GM15510 (cell line): ENCODE data around the gene PHETA1.

Experiments used
- POLR2A ChIP-seq: IDR thresholded peaks from 3 replicates; pipeline ENCODE4 v1.6.1; 2011; ENCODE audit warnings: borderline replicate concordance; ENCODE audit not compliant: insufficient read length; ENCODE audit errors: extremely low read depth

The PHETA1 gene

DNA sequence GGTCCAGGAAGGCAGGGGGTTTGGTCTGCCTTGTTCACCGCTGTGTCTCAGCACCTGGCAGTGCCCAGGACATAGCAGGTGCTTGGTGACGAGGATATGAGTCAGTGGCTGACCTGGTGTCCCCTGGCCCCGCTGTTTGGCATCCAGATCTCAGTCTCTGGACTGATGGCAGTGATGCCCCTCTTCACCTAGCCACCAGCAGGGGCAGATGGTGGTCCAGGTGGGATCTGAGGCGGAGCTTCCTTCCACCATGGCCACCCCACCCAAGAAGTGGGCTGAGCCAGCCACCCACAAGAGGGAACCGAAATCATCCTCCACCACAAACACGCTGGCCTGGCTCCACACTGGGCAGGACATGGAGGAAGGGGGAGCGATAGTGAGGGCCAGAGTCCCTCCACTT is 20.7 kb upstream of the PHETA1 start:
- TF ChIP-seq POLR2A = no peak

DNA sequence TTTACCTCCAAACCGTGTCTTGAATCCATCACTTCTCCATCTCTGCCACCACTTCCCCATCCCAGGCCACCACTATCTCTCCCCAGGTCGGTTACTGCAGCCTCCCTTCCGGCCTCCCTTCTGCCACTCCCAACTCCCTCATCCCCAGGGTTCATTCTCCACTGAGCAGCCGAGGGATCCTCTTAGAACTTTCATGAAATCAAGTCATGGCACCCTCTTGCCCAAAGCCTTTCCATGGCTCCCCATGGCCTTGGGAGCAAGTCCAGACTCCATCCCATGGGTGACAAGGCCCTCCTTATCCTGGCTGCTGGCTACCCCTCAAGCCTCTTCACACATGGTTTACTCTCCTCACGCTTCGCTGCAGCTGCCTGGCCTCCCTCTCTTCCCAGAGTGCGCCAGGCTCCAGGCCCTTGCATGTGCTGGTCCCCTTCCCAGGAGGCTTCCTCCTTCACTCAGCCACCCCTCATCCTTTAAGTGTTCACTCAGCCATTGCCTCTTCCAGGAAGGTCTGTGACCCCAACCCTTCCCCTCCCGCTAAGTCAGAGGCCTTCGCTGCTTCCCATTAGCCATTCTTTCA is 18.9 kb upstream of the PHETA1 start:
- no peak for TF ChIP-seq POLR2A

DNA sequence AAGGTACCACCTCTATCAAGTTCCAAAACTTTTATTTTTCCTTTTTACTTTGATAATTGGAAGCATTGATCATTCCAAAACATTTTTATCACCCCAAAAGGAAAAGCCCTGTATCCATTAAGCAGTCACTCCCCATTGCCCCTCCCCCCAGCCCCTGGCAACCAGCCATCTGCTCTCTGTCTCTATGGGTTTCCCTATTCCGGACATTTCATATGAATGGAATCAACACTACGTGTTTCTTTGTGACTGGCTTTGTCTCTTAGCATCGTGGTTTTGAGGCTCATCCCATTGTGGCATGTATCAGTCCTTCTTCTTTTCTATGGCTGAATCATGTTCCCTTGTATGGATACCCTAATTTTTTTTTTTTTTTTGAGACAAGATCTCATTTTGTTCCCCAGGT is 18.0 kb upstream of the PHETA1 start:
- no peak for TF ChIP-seq POLR2A

DNA sequence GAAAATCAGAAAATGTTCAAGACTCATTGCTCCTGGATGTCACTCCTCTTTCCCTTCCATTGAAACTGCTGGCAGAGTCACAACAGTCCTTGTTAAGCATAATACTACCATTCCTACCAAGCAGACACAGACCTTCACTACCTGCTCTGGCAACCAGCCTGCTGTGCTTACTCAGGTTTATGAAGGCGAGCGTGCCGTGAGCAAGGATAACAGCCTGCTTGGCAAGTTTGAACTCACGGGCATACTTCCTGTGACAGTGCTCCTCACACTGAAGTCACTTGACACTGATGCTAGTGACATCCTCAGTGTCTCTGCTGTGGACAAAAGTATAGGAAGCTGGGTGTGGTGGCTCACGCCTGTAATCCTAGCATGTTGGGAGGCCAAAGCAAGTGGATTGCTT is 15.7 kb upstream of the PHETA1 start:
- no peak for TF ChIP-seq POLR2A

DNA sequence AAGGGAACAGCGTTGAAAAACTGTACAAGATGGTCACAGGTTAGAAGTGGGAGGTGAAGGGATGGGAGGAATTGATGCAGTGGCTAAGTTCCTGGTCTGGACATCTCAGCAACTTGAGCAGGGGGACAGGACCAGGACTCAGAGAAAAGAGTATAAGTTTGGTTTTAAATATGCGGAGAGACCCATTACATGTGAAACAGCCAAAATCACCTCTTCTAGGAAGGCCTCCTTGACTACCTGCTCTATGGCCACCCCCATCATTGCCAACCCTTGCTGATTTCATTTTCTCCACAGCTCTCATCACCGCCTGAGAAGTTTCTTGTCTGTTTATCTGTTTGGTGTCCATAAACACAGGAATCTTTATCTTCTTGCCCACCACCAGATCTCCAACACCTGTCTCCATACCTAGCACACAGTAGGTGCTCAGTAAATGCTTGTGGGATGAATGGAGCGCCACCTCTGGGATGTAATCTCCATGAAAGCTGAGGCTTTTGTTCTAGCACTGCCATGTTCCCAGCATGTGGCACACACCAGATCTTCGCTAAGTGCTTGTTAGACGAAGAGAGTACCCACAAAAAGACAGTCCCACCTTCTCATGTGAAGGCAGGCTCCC is 11.2 kb upstream of the PHETA1 start:
- TF ChIP-seq POLR2A = no peak

DNA sequence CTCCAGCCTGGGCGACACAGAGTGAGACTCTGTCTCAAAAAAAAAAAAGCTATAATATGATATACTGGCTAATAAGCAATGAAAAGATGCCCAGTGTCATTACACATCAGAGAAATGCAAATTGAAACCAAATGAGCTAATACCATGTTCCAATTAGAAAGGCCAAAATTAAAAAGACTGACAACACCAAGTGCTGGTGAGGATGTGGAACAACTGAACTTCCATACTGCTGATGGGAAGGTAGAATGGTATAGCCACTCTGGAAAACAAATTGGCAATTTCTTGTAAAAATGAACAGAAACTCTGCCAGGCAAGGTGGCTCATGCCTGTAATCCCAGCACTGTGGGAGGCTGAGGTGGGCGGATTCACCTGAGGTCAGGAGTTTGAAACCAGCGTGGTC is 8.5 kb upstream of the PHETA1 start:
- no peak for TF ChIP-seq POLR2A

DNA sequence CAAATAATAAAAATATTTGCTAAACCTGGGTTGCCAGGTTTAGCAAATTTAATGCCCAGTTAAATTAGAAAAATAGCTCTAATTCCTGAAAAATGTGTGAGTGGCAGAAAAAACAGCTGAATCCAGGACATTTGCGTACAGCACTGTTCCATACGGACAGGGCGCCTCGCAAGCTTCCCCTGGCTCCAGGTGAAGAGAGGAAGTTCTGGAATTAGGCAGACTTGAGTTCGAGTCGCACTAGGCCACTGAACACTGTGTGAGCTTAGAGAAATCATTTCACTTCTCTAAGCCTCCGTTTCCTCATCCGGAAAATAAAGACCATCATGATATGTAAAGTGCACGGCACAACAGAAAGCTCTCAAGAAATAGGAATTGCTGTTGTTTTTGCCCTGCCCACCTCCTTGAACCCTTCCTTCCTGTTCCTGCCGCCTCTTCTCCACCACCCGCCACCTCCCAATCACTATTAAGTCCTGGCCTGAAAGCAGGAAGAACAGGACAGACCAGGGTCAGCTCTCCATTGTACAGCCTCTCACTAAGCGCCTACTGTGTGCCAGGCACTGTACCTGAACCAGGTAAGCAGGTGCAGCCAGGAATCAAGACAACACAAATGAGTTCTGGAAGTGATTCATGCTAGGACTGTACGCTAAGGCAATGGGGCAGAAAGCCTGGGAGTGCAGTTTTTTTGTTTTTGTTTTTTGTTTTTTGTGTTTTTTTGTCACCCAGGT is 763 bp upstream of the PHETA1 start:
- no peak for TF ChIP-seq POLR2A

DNA sequence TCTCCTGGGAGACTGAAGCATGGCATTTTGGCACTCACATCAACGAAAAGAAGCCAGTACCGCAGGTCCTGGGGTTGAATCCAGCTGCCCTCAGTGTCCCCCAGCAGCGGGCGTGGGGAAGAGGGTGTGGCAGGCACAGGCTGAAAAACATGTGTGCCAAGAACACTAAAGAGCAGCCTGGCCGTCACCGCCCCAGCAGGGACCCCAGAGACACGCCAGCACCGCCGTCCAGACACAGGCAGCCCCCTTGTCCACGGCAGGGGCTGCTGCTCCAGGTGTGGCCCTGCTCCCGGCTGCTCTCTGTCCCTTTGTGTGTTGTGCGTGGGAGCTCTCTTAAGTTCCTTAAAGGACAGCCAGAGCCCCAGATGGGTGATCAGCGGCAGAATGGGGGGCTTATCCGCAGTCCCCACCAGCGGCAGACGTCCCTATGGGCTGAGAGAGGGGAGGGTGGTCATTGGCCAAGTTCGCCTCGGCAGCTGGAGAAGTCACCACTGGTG is 556 bp downstream of the PHETA1 start:
- TF ChIP-seq POLR2A = no peak

DNA sequence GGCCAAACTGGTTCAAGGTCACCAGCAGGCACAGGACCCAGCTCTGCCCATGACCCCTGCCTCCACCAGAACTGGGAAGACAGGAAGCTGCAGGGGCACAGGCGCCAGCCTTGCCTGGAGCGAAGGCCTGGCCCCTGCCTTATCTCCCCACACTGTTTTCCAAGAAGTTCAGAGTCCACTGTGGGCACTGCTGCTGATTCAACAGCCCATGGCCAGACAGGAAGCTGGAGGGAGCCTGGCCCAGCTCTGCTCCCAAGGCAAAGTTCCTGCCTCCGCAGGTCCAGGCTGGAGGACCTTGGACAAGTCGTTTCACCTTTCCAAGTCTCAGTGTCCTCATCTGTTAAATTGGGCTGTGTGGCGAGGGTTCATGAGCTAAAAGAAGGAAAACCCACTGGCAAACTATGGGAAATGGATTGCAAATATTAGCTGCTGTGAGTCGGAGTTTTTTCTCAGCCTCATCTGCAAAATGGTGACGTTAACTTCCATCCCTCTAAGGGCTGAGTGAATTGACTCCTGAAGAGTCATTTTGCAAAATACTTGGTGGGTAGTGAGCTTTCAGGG is 1.2 kb downstream of the PHETA1 start:
- TF ChIP-seq POLR2A = no peak

DNA sequence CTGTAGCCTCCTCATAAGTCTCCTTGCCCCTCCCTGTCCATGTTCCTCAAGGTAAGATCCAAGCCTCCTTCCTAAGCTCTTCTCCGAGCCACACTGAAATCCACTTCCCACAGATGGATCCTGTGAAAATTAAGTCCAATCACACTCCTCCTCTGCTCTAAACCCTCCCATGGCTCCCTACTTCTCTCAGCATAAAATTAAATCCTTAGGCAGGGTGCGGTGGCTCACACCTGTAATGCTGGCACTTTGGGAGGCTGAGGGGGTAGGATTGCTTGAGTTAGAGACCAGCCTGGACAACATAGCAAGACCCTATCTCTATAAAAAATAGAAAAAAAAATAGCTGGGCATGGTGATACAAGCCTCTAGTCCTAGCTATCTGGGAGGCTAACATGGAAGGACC is 2.3 kb downstream of the PHETA1 start:
- no peak for TF ChIP-seq POLR2A

DNA sequence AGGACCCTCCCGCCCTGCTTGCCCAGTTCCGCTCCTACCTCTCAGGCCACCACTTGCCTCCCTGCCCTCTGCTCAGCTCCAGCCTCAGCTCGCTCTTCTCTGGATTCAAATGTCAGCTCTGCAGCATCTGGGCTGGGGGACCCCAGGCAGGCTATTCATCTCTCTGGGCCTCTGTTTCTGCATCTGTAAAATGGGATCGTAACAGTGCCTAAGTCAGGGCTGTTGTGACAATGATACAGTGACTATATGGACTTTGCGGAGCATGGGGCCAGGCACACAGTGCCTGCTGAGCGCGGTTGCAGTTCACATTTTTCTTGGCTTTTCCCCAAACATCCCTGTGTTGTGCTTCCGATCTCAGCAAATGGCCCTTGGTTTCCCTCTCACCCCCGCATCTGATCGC is 2.8 kb downstream of the PHETA1 start:
- TF ChIP-seq POLR2A = no peak

DNA sequence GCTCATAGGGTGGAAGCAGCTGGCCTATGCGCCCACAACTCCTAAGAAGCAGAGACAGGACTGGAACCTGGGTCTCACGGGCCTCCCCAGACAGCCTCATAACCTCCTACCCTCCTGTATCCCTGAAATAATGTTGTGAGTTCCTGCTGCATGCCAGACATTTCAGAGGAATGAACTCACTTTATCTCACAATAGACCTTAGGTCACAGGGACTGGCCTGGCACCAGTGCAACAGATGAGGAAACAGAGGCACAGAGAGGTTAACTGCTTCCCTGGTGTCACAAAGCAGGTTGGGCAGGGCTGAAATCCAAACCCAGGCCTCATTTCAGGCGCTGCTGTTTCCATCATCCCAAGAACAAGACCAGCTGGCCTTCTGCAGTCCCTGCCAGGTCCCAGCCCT is 5.3 kb downstream of the PHETA1 start:
- TF ChIP-seq POLR2A = no peak

DNA sequence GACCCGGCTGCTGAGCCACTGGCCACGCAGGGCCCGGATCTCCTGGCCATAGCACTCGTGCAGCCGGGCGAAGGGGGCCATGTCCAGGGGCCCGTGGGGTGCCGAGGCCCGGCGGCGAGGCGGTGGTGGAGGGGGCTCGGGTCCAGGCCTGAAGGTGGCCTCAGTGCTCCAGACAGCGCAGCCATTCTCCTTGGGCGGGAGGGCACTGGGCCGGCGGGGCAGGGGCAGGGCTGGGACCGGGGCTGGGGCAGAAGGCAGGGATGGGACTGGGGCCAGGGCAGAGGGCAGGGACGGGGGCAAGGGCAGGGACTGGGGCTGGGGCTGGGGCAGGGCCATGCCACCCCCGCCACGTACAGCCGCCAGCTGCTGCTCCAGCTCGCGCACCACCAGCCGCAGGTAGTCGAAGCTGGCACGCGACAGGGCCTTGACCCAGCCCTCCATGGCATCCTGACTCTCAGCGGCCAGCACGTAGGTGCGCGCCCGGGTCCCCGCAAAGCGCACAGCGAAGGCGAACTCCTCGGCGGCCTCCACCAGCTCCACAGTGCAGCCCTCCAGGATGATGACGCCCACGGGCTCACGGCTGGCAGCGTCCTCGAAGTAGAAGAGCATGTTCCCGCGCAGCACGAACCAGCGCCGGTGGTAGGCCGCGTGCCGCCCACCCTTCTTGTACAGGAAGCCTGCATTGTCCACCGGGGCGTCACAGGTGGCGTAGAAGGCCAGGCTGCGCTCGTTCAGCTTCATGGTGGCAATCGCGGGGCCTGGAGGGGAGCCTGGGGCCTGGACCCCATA is 6.0 kb downstream of the PHETA1 start:
- TF ChIP-seq POLR2A = no peak

DNA sequence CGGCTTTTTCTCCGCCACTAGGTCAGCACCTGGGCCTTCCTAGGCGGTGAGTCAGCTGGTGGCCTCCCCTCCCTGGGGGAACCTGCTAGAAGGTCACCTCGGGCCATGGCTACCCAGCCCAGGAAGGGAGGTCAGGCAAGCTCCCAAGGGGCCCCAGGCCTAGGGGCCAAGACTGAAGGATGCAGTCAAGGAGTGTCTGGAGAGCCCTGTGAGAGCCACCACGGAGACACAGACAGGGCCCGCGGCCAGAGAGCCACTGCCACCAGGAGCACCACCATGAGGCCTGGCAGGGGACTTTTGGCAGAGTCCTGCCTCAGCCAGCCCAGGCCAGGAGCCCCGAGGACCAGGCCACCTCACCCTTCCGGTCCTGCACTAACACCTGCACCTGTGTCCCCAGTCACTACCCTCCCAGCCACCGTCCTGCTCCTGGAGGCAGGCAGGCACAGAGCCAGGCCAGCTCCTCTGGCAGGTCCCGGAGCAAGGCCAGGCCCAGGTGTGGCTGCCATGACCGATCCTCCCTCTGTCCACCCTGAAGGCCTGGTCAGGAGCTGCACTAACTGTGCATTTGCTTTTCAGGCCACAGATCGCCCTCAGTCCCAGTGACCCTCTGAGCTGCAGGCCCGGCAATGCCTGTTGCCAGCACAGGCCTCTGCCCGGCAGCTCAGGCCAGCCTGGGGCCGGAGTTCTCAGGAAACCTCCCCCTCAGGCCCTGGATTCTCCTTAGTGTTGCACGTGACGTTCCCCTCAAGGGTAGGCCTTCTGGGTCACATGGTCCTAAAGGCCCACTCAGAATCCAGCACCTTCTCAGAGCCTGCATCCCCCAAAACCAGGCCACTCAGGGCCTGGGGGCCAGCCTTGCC is 6.9 kb downstream of the PHETA1 start:
- TF ChIP-seq POLR2A = no peak
